Prostate gland (tissue), 2 donors: ENCODE results near the gene MLPH. TPM values are rescaled to one million over a fixed set of nuclear protein-coding genes. Genes with fewer than 3 reads are reported as not detected.

Experiments used
- DNase-seq: peaks from one replicate; pipeline ENCODE4 v3.0.0-alpha.2; 2019; ENCODE audit warnings: low spot score
- H3K27ac ChIP-seq, 2 donors: fragments of 200-600 bp; sonication (generic); 2 replicates each; pipeline ENCODE4 v1.5.1; 2017 to 2019
- H3K27me3 ChIP-seq: fragments of 200-600 bp; sonication (generic); replicated peaks from 2 replicates; pipeline ENCODE4 v1.5.1; 2019; ENCODE audit not compliant: insufficient read depth
- H3K36me3 ChIP-seq, 2 donors: fragments of 200-600 bp; sonication (generic); 1 replicate in 1 of 2; 2 replicates in 1 of 2; pipeline versions ENCODE4 v1.5.1 to v1.8.1; 2017 to 2019
- H3K4me1 ChIP-seq: fragments of 200-600 bp; sonication (generic); replicated peaks from 2 replicates; pipeline ENCODE4 v1.5.1; 2019
- H3K4me3 ChIP-seq, 2 donors: fragments of 200-600 bp; sonication (generic); 2 replicates each; pipeline ENCODE4 v1.5.1; 2017 to 2019
- H3K9me3 ChIP-seq: fragments of 200-600 bp; sonication (generic); 2 replicates; pipeline ENCODE4 v1.5.1; 2017
- CTCF ChIP-seq, 4 experiments: fragments of 200-600 bp in 2 of 4; fragments of 450-650 bp in 2 of 4; sonication (generic) in 2 of 4; IDR thresholded peaks; 1 replicate in 3 of 4; 2 replicates in 1 of 4; pipeline ENCODE4 v1.5.1; 2016 to 2019; ENCODE audit warnings: antibody characterized with exemption in 4 of 4, mild to moderate bottlenecking in 2 of 4, moderate library complexity in 2 of 4
- POLR2A ChIP-seq: fragments of 450-650 bp; IDR thresholded peaks from one replicate; pipeline ENCODE4 v1.6.1; 2016; ENCODE audit warnings: antibody characterized with exemption, mild to moderate bottlenecking
- POLR2AphosphoS5 ChIP-seq: sonication (generic); formaldehyde crosslinking; IDR thresholded peaks from one replicate; pipeline ENCODE4 v1.6.1; 2017; ENCODE audit warnings: antibody characterized with exemption
- WGBS: methylation state at CpG from one replicate; pipeline ENCODE4 v1.1.5; 2018; 5-methylcytosine and 5-hydroxymethylcytosine counted together
- intact Hi-C: fragments of 100-400 bp; cut with DNase I; formaldehyde crosslinking; loops from one replicate; pipeline ENCODE4 v1.14.2; 2022
- total RNA-seq, 2 donors: library from RNA; depleted of rRNA; stranded (reverse); fragments of >200 nt; gene quantifications; one replicate each; pipeline ENCODE4 v1.1.0, GENCODE V29; 2016

Gene MLPH
- total RNA-seq, 2 donors from 2014 or later, result 371 to 393 TPM

- no peaks in the 10 kb centered on the region for H3K36me3 ChIP-seq
- H3K4me3 ChIP-seq, result no peak overlapping the region
- H3K4me1 ChIP-seq, result no peaks in the 10 kb centered on the region
- H3K9me3 ChIP-seq, result no peaks in the 10 kb centered on the region
- intact Hi-C loops, result loop anchor here (2.0 kb wide), 1 partner anchor 43 kb away; no protein-coding TSS in a partner anchor
- no peak for DNase-seq
- TF ChIP-seq CTCF (IDR thresholded peaks at IDR 0.05) (no peak), POLR2AphosphoS5 (no peak), POLR2A (no peak)
- H3K27ac ChIP-seq, result no peak overlapping the region
- H3K27me3 ChIP-seq, result no peaks in the 10 kb centered on the region
- WGBS, result 17% methylated on average over 13 of the region's 14 CpGs
Measured at GRCh38 chr2:237563816-237564215, 76.8 kb downstream of the MLPH start.

GRCh38 chr2:237564526-237565131, 77.6 kb downstream of the MLPH start:
- intact Hi-C loops, result no loop called here
- H3K4me3 ChIP-seq, result no peak overlapping the region
- no peaks in the 10 kb centered on the region for H3K9me3 ChIP-seq
- H3K4me1 ChIP-seq, result no peaks in the 10 kb centered on the region
- WGBS, result 78% methylated on average over 14 of the region's 14 CpGs
- no peak for TF ChIP-seq POLR2AphosphoS5
- TF ChIP-seq CTCF (IDR thresholded peaks at IDR 0.05), result no peak
- no peak for TF ChIP-seq POLR2A
- no peak for DNase-seq
- H3K27ac ChIP-seq, result no peak overlapping the region
- H3K36me3 ChIP-seq, result no peaks in the 10 kb centered on the region
- H3K27me3 ChIP-seq, result no peaks in the 10 kb centered on the region

- WGBS, result 93% methylated on average over 1 of the region's 1 CpG
- H3K36me3 ChIP-seq, result no peaks in the 10 kb centered on the region
- no peak for DNase-seq
- no peaks in the 10 kb centered on the region for H3K4me1 ChIP-seq
- intact Hi-C loops, result no loop called here
- no peak overlapping the region for H3K4me3 ChIP-seq
- no peak for TF ChIP-seq POLR2A
- TF ChIP-seq CTCF (IDR thresholded peaks at IDR 0.05), result no peak
- TF ChIP-seq POLR2AphosphoS5, result no peak
- no peak overlapping the region for H3K27ac ChIP-seq
- no peaks in the 10 kb centered on the region for H3K9me3 ChIP-seq
- no peaks in the 10 kb centered on the region for H3K27me3 ChIP-seq
Measured at GRCh38 chr2:237565974-237566373, 78.9 kb downstream of the MLPH start.

GRCh38 chr2:237566401-237567235, 79.6 kb downstream of the MLPH start, which contains the start of gene PRLH:
TSS of gene PRLH (plus strand) at chr2:237566574. CDS start at chr2:237566574, 0 bp downstream.
- intact Hi-C loops, result no loop called here
- WGBS, result 82% methylated on average over 31 of the region's 32 CpGs
- TF ChIP-seq POLR2A, result no peak
- TF ChIP-seq CTCF (IDR thresholded peaks at IDR 0.05), result no peak
- no peak for TF ChIP-seq POLR2AphosphoS5

More at GRCh38 chr2:237566401-237567235, 79.6 kb downstream of the MLPH start, which contains the start of gene PRLH:
- no peaks in the 10 kb centered on the region for H3K36me3 ChIP-seq
- no peak for DNase-seq
- no peaks in the 10 kb centered on the region for H3K9me3 ChIP-seq
- no peaks in the 10 kb centered on the region for H3K27me3 ChIP-seq
- H3K4me1 ChIP-seq, result no peaks in the 10 kb centered on the region
- H3K4me3 ChIP-seq, result no peak within 1 kb of the TSS
- H3K27ac ChIP-seq, result no peak within 1 kb of the TSS
